HL-60/S4 (cell line): ENCODE results near the gene MAGI2.

Source experiments
- in situ Hi-C: fragments of 300-500 bp; cut with MboI; formaldehyde crosslinking; loops from 2 replicates; pipeline ENCODE4 v1.14.3; 2022; ENCODE audit warnings: low sequenced_read_pairs

The MAGI2 gene

GRCh38 chr7:78760620-78761355 lies 692.7 kb downstream of the MAGI2 start:
- in situ Hi-C loops = no loop called here

GRCh38 chr7:78752554-78752953 lies 700.9 kb downstream of the MAGI2 start:
- in situ Hi-C loops = no loop called here

GRCh38 chr7:78751253-78751652 lies 702.2 kb downstream of the MAGI2 start:
- in situ Hi-C loops = no loop called here

- in situ Hi-C loops = no loop called here
Observed at GRCh38 chr7:78749052-78749746, 704.3 kb downstream of the MAGI2 start.

- in situ Hi-C loops = no loop called here
Observed at GRCh38 chr7:78747592-78747991, 705.9 kb downstream of the MAGI2 start.

- in situ Hi-C loops = no loop called here
Observed at GRCh38 chr7:78746301-78746700, 707.2 kb downstream of the MAGI2 start.

GRCh38 chr7:78742694-78743093 lies 710.8 kb downstream of the MAGI2 start:
- in situ Hi-C loops = no loop called here

- in situ Hi-C loops = no loop called here
Observed at GRCh38 chr7:78736548-78736947, 716.9 kb downstream of the MAGI2 start.

- in situ Hi-C loops = no loop called here
Observed at GRCh38 chr7:78734626-78735025, 718.8 kb downstream of the MAGI2 start.

GRCh38 chr7:78720066-78720465 lies 733.4 kb downstream of the MAGI2 start:
- in situ Hi-C loops = no loop called here

- in situ Hi-C loops = no loop called here
Observed at GRCh38 chr7:78718212-78718611, 735.3 kb downstream of the MAGI2 start.

GRCh38 chr7:78716876-78717275 lies 736.6 kb downstream of the MAGI2 start:
- in situ Hi-C loops = no loop called here

GRCh38 chr7:78714356-78714755 lies 739.1 kb downstream of the MAGI2 start:
- in situ Hi-C loops = no loop called here

- in situ Hi-C loops = no loop called here
Observed at GRCh38 chr7:78712111-78712510, 741.4 kb downstream of the MAGI2 start.

- in situ Hi-C loops = no loop called here
Observed at GRCh38 chr7:78709658-78710057, 743.8 kb downstream of the MAGI2 start.

- in situ Hi-C loops = no loop called here
Observed at GRCh38 chr7:78704504-78704903, 749.0 kb downstream of the MAGI2 start.

GRCh38 chr7:78703391-78703790 lies 750.1 kb downstream of the MAGI2 start:
- in situ Hi-C loops = no loop called here

GRCh38 chr7:78702770-78703169 lies 750.7 kb downstream of the MAGI2 start:
- in situ Hi-C loops = no loop called here

- in situ Hi-C loops = no loop called here
Observed at GRCh38 chr7:78695826-78696225, 757.6 kb downstream of the MAGI2 start.

GRCh38 chr7:78691584-78691983 lies 761.9 kb downstream of the MAGI2 start:
- in situ Hi-C loops = no loop called here

- in situ Hi-C loops = no loop called here
Observed at GRCh38 chr7:78690174-78690573, 763.3 kb downstream of the MAGI2 start.

GRCh38 chr7:78688376-78688775 lies 765.1 kb downstream of the MAGI2 start:
- in situ Hi-C loops = no loop called here
